ENCODE measurements around the gene RPS19.

GRCh38 chr19:41902594-41902993 lies 42.5 kb downstream of the RPS19 start:
- TF ChIP-seq CTCF (conservative IDR thresholded peaks at IDR 0.05; ENCODE audit: low read depth, low read length) = no peak
- no peak for TF ChIP-seq EZH2 (IDR thresholded peaks at IDR 0.05; ENCODE audit: low read length, unreplicated experiment)

All from PC-3 (cell line).